ENCODE measurements around the gene PNPLA8.

DNA sequence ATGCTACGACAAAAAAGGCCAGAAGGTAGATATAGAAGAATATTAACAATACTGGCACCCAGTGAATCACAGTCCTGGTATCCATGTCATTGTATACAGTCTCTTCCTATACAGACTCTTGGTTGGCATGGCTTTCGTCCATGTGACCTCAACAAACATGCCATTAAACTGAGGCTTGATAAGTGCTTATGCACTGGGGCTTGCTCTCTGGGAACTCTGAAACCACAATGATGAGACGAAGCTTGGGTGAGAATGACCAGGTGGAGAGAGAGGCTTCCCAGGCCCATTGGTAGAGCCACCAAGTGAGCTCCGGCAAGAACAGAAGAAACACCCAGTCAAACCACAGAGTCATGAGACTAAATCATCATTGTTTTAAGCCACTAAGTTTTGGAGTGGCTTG is 33.2 kb downstream of the PNPLA8 start:
- TF ChIP-seq, protein P1, sequence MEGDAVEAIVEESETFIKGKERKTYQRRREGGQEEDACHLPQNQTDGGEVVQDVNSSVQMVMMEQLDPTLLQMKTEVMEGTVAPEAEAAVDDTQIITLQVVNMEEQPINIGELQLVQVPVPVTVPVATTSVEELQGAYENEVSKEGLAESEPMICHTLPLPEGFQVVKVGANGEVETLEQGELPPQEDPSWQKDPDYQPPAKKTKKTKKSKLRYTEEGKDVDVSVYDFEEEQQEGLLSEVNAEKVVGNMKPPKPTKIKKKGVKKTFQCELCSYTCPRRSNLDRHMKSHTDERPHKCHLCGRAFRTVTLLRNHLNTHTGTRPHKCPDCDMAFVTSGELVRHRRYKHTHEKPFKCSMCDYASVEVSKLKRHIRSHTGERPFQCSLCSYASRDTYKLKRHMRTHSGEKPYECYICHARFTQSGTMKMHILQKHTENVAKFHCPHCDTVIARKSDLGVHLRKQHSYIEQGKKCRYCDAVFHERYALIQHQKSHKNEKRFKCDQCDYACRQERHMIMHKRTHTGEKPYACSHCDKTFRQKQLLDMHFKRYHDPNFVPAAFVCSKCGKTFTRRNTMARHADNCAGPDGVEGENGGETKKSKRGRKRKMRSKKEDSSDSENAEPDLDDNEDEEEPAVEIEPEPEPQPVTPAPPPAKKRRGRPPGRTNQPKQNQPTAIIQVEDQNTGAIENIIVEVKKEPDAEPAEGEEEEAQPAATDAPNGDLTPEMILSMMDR (IDR thresholded peaks at IDR 0.05; ENCODE audit: low read depth, low read length, missing input control), result no peak
- no peak for TF ChIP-seq YY1 (IDR thresholded peaks at IDR 0.05)
- TF ChIP-seq, protein P2, sequence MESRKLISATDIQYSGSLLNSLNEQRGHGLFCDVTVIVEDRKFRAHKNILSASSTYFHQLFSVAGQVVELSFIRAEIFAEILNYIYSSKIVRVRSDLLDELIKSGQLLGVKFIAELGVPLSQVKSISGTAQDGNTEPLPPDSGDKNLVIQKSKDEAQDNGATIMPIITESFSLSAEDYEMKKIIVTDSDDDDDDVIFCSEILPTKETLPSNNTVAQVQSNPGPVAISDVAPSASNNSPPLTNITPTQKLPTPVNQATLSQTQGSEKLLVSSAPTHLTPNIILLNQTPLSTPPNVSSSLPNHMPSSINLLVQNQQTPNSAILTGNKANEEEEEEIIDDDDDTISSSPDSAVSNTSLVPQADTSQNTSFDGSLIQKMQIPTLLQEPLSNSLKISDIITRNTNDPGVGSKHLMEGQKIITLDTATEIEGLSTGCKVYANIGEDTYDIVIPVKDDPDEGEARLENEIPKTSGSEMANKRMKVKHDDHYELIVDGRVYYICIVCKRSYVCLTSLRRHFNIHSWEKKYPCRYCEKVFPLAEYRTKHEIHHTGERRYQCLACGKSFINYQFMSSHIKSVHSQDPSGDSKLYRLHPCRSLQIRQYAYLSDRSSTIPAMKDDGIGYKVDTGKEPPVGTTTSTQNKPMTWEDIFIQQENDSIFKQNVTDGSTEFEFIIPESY (IDR thresholded peaks at IDR 0.05), result no peak
